ENCODE results near the gene PARP6. TPM values are rescaled to one million over a fixed set of nuclear protein-coding genes. Genes with fewer than 3 reads are reported as not detected.

PARP6 gene
- total and polyA plus RNA-seq, 9 of the 15 experiments (the other 6 are each of a cell fraction or from before 2014, with no cell fraction given) = 14.8 to 83.2 (median 28.3) TPM

GRCh38 chr15:72319360-72319984 lies 47.1 kb upstream of the PARP6 start (continued):
- TF ChIP-seq SMARCA4 (IDR thresholded peaks at IDR 0.05) (no peak), KLF1 (tag; IDR thresholded peaks at IDR 0.05) (no peak), HMG20B (CRISPR knock-in tag; IDR thresholded peaks at IDR 0.05) (no peak), SUPT5H (IDR thresholded peaks at IDR 0.05) (no peak), FOXK1 (CRISPR knock-in tag; IDR thresholded peaks at IDR 0.05; ENCODE audit: borderline replicate concordance) (no peak; the same call in 1 of the 2 replicates), ATF1 (CRISPR knock-in tag; IDR thresholded peaks at IDR 0.05) (no peak), ATF1 (tag; IDR thresholded peaks at IDR 0.05) (no peak), EZH2 (IDR thresholded peaks at IDR 0.05; ENCODE audit: borderline replicate concordance, low read depth, low read length) (no peak), MED1 (CRISPR knock-in tag; IDR thresholded peaks at IDR 0.05; ENCODE audit: borderline replicate concordance) (0 out of 2 replicates have a peak, but pooled peaks have one; percentile 29), THAP7 (CRISPR knock-in tag; IDR thresholded peaks at IDR 0.05) (no peak), ZNF311 (CRISPR knock-in tag; IDR thresholded peaks at IDR 0.05) (no peak), POLR2B (IDR thresholded peaks at IDR 0.05; ENCODE audit: low read depth, partially characterized antibody) (no peak), POLR2AphosphoS5 (IDR thresholded peaks at IDR 0.05; ENCODE audit: control insufficient read depth, insufficient read depth, low read depth, low read length) (no peak), ZNF239 (CRISPR knock-in tag; IDR thresholded peaks at IDR 0.05) (no peak), HNRNPUL1 (IDR thresholded peaks at IDR 0.05; ENCODE audit: low read length) (no peak)
- TF ChIP-seq, protein P1, sequence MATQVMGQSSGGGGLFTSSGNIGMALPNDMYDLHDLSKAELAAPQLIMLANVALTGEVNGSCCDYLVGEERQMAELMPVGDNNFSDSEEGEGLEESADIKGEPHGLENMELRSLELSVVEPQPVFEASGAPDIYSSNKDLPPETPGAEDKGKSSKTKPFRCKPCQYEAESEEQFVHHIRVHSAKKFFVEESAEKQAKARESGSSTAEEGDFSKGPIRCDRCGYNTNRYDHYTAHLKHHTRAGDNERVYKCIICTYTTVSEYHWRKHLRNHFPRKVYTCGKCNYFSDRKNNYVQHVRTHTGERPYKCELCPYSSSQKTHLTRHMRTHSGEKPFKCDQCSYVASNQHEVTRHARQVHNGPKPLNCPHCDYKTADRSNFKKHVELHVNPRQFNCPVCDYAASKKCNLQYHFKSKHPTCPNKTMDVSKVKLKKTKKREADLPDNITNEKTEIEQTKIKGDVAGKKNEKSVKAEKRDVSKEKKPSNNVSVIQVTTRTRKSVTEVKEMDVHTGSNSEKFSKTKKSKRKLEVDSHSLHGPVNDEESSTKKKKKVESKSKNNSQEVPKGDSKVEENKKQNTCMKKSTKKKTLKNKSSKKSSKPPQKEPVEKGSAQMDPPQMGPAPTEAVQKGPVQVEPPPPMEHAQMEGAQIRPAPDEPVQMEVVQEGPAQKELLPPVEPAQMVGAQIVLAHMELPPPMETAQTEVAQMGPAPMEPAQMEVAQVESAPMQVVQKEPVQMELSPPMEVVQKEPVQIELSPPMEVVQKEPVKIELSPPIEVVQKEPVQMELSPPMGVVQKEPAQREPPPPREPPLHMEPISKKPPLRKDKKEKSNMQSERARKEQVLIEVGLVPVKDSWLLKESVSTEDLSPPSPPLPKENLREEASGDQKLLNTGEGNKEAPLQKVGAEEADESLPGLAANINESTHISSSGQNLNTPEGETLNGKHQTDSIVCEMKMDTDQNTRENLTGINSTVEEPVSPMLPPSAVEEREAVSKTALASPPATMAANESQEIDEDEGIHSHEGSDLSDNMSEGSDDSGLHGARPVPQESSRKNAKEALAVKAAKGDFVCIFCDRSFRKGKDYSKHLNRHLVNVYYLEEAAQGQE (IDR thresholded peaks at IDR 0.05; ENCODE audit: borderline replicate concordance) = peak; percentile 99
- TF ChIP-seq, protein P1 (CRISPR knock-in tag; IDR thresholded peaks at IDR 0.05; ENCODE audit: low read depth) = peak; percentile 99
- TF ChIP-seq, protein P2, sequence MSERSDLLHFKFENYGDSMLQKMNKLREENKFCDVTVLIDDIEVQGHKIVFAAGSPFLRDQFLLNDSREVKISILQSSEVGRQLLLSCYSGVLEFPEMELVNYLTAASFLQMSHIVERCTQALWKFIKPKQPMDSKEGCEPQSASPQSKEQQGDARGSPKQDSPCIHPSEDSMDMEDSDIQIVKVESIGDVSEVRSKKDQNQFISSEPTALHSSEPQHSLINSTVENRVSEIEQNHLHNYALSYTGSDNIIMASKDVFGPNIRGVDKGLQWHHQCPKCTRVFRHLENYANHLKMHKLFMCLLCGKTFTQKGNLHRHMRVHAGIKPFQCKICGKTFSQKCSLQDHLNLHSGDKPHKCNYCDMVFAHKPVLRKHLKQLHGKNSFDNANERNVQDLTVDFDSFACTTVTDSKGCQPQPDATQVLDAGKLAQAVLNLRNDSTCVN (CRISPR knock-in tag; IDR thresholded peaks at IDR 0.05) = no peak
- TF ChIP-seq, protein P3, sequence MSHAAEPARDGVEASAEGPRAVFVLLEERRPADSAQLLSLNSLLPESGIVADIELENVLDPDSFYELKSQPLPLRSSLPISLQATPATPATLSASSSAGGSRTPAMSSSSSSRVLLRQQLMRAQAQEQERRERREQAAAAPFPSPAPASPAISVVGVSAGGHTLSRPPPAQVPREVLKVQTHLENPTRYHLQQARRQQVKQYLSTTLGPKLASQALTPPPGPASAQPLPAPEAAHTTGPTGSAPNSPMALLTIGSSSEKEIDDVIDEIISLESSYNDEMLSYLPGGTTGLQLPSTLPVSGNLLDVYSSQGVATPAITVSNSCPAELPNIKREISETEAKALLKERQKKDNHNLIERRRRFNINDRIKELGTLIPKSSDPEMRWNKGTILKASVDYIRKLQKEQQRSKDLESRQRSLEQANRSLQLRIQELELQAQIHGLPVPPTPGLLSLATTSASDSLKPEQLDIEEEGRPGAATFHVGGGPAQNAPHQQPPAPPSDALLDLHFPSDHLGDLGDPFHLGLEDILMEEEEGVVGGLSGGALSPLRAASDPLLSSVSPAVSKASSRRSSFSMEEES (CRISPR knock-in tag; IDR thresholded peaks at IDR 0.05) = no peak
